Endothelial cell of umbilical vein (primary cell): ENCODE results near the gene OSBP2. TPM values are rescaled to one million over a fixed set of nuclear protein-coding genes. Genes with fewer than 3 reads are reported as not detected.

Source experiments
- BruUV-seq: library from RNA; stranded (reverse); fragments of 400-500 nt; replicated peaks from 2 replicates; lab custom pipeline; 2021; lab: Mats Ljungman, UMichigan
- CTCF ChIA-PET: fragments of 300-600, 350-600 bp; sonication (Branson Sonifier 250); formaldehyde crosslinking; loops from one replicate; lab custom pipeline; 2021; ENCODE audit warnings: antibody characterized with exemption, inconsistent platforms; lab: Charles Lee
- POLR2A ChIA-PET: fragments of 300-600, 350-600 bp; sonication (Branson Sonifier 250); formaldehyde crosslinking; loops from one replicate; lab custom pipeline; 2021; ENCODE audit warnings: antibody characterized with exemption, inconsistent platforms; lab: Charles Lee
- DNase-seq: peaks from one replicate; pipeline ENCODE4 v3.0.0-alpha.2; 2011; ENCODE audit warnings: low read depth, low spot score
- FAIRE-seq: peaks from 2 replicates; lab custom pipeline; 2011; peaks lifted over from hg19 to GRCh38; lab: Jason Lieb, UNC
- H2AFZ ChIP-seq: 2 replicates; pipeline ENCODE4 v1.6.0; 2012; ENCODE audit warnings: low read depth, low read length, control low read depth, inconsistent platforms
- H3K27ac ChIP-seq: 2 replicates; pipeline ENCODE4 v1.5.1; 2011; ENCODE audit warnings: low read depth, mild to moderate bottlenecking, control low read depth, low read length, moderate library complexity; ENCODE audit not compliant: insufficient read depth
- H3K27me3 ChIP-seq, 2 experiments: 2 replicates each; pipeline versions ENCODE4 v1.6.0 to v1.6.1; 2011; ENCODE audit warnings: low read length in 2 of 2, mixed read lengths in 1 of 2; ENCODE audit not compliant: control insufficient read depth in 2 of 2, insufficient read depth in 2 of 2
- H3K36me3 ChIP-seq, 2 experiments: 2 replicates in 1 of 2; 3 replicates in 1 of 2; pipeline ENCODE4 v1.5.1; 2011; ENCODE audit warnings: low read length in 2 of 2, mild to moderate bottlenecking in 1 of 2, moderate library complexity in 1 of 2; ENCODE audit not compliant: control insufficient read depth in 2 of 2, insufficient read depth in 2 of 2; ENCODE audit errors: extremely low read depth in 1 of 2
- H3K4me1 ChIP-seq: 3 replicates; pipeline ENCODE4 v1.5.1; 2011; ENCODE audit warnings: mild to moderate bottlenecking, low read length; ENCODE audit not compliant: control insufficient read depth, insufficient read depth; ENCODE audit errors: extremely low read depth
- H3K4me2 ChIP-seq: 2 replicates; pipeline ENCODE4 v1.6.1; 2011; ENCODE audit warnings: low read length, control low read depth, mixed read lengths; ENCODE audit not compliant: insufficient read depth
- H3K4me3 ChIP-seq, 3 experiments: fragments of 200-600 bp in 1 of 3; sonication (generic), shearing (Covaris generic) in 1 of 3; replicated peaks in 1 of 3; 2 replicates each; pipeline ENCODE4 v1.5.1; 2011 to 2016; ENCODE audit warnings: control low read depth in 3 of 3, low read length in 3 of 3, mild to moderate bottlenecking in 2 of 3, inconsistent platforms in 1 of 3, low read depth in 1 of 3, moderate library complexity in 1 of 3; ENCODE audit not compliant: insufficient read depth in 1 of 3
- H3K79me2 ChIP-seq: 2 replicates; pipeline ENCODE4 v1.6.0; 2012; ENCODE audit warnings: low read length, inconsistent platforms; ENCODE audit not compliant: control insufficient read depth, insufficient read depth
- H3K9ac ChIP-seq: replicated peaks from 2 replicates; pipeline ENCODE3; 2011; ENCODE audit warnings: low read length, control low read depth; ENCODE audit not compliant: insufficient read depth; ENCODE audit errors: extremely low read depth
- H3K9me1 ChIP-seq: replicated peaks from 3 replicates; pipeline ENCODE4 v1.6.0; 2011; ENCODE audit warnings: mild to moderate bottlenecking, low read length; ENCODE audit not compliant: control insufficient read depth, insufficient read depth; ENCODE audit errors: extremely low read depth
- H3K9me3 ChIP-seq: replicated peaks from 2 replicates; pipeline ENCODE4 v1.5.1; 2012; ENCODE audit warnings: low read length, inconsistent platforms; ENCODE audit not compliant: control insufficient read depth, insufficient read depth
- H4K20me1 ChIP-seq: replicated peaks from 2 replicates; pipeline ENCODE3; 2011; ENCODE audit warnings: mild to moderate bottlenecking, low read length; ENCODE audit not compliant: control insufficient read depth, insufficient read depth; ENCODE audit errors: extremely low read depth
- EZH2 ChIP-seq: IDR thresholded peaks from 2 replicates; pipeline ENCODE4 v1.6.1; 2012; ENCODE audit warnings: borderline replicate concordance, low read depth, mild to moderate bottlenecking, moderate library complexity, low read length, inconsistent platforms; ENCODE audit not compliant: severe bottlenecking
- FOS ChIP-seq: IDR thresholded peaks from 2 replicates; pipeline ENCODE4 v1.6.1; 2011; ENCODE audit warnings: mild to moderate bottlenecking, low read length, moderate library complexity, borderline replicate concordance; ENCODE audit not compliant: insufficient read depth
- GATA2 ChIP-seq: IDR thresholded peaks from 2 replicates; pipeline ENCODE4 v1.7.0; 2011; ENCODE audit warnings: low read depth, mild to moderate bottlenecking, moderate library complexity, mixed read lengths, low read length; ENCODE audit not compliant: insufficient read length, insufficient read depth
- JUN ChIP-seq: IDR thresholded peaks from 2 replicates; pipeline ENCODE4 v1.6.1; 2011; ENCODE audit warnings: borderline replicate concordance, low read depth; ENCODE audit not compliant: insufficient read length, insufficient read depth
- MYC ChIP-seq: IDR thresholded peaks from one replicate; pipeline ENCODE4 v1.6.1; 2011; ENCODE audit warnings: mild to moderate bottlenecking, low read depth, low read length
- POLR2A ChIP-seq: IDR thresholded peaks from 2 replicates; pipeline ENCODE4 v1.6.1; 2012; ENCODE audit warnings: low read depth, mild to moderate bottlenecking, control low read depth, low read length
- POLR2AphosphoS5 ChIP-seq: IDR thresholded peaks from 2 replicates; pipeline ENCODE4 v1.6.1; 2012; ENCODE audit warnings: low read depth, mild to moderate bottlenecking, control low read depth, low read length, moderate library complexity; ENCODE audit not compliant: insufficient read depth
- dilution Hi-C: fragments of 300-500 bp; cut with MboI; formaldehyde crosslinking; loops from one replicate; pipeline ENCODE4 v1.15.0; 2019; ENCODE audit warnings: low sequenced_read_pairs; ENCODE audit not compliant: extremely low pct_ligation_motif_present
- intact Hi-C: fragments of 100-400 bp; cut with micrococcal nuclease; formaldehyde crosslinking; loops from one replicate; pipeline ENCODE4 v1.10.0; 2022
- polyA plus RNA-seq, 4 experiments: library from polyadenylated mRNA; depleted of rRNA in 3 of 4; stranded (reverse) in 3 of 4; unstranded in 1 of 4; fragments of >200 nt; gene quantifications; 2 replicates each; pipeline versions ENCODE4 v1.2.1 to v1.2.3, GENCODE V29; 2011 to 2012; ENCODE audit warnings: missing spikeins in 1 of 4
- total RNA-seq: library from RNA; stranded (reverse); gene quantifications from 2 replicates; pipeline ENCODE4 v1.2.3, GENCODE V29; 2021
- TF ChIP-seq, protein P1 (sequence below), 2 donors: IDR thresholded peaks; 1 replicate in 1 of 2; 2 replicates in 1 of 2; pipeline ENCODE4 v1.5.1; 2011; ENCODE audit warnings: low read length in 2 of 2, mild to moderate bottlenecking in 2 of 2, moderate library complexity in 2 of 2, control low read depth in 1 of 2, inconsistent platforms in 1 of 2, low read depth in 1 of 2; ENCODE audit not compliant: insufficient read depth in 1 of 2; ENCODE audit errors: extremely low read depth in 1 of 2
- TF ChIP-seq, protein P2 (sequence below): IDR thresholded peaks from 2 replicates; pipeline ENCODE4 v1.6.1; 2011; ENCODE audit not compliant: insufficient read depth, insufficient read length

OSBP2 gene
- total and polyA plus RNA-seq, 2 donors (not counting 3 experiments of a cell fraction or from before 2014, with no cell fraction given), result 4.1 to 7.5 TPM

DNA sequence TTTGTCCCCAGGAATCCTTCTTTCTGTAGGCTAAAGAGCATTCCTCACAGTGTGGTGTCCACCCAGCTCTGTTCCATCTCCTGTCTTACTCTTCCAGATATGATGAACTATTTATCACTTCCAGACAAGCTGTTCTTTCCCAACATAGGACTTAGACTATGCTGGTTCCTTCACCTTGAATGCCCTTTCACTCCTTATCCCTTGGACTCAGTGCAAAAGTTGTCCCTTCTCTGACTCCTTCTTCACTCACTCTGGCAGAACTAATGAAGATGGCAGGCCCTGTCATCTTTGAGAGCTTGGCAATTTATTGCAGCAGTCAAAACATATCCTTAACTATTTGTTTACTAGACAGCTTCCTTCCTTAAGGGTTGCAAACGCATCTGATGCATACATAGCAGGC lies 3.5 kb upstream of the OSBP2 start:
- Histone ChIP-seq H3K27ac (no peak overlapping the region), H3K79me2 (no peaks in the 10 kb centered on the region), H3K4me3 (no peak overlapping the region), H3K9me3 (no peaks in the 10 kb centered on the region), H3K36me3 (no peaks in the 10 kb centered on the region), H3K4me2 (no peak overlapping the region), H3K27me3 (no peaks in the 10 kb centered on the region), H2AFZ (no peak overlapping the region), H3K4me1 (peaks cover 9% of the 10 kb centered on the region), H3K9ac (no peak overlapping the region), H4K20me1 (no peaks in the 10 kb centered on the region), H3K9me1 (no peaks in the 10 kb centered on the region)
- dilution Hi-C loops (loop anchor here (10.0 kb wide), 1 partner anchor 244 kb away; no protein-coding TSS in a partner anchor), intact Hi-C loops (no loop called here)
- FAIRE-seq (no peak), DNase-seq (no peak)
- ChIA-PET POLR2A (interaction anchor here (0.6 kb wide), 1 partner anchor 46 kb away, joined by 4 read pairs; no protein-coding TSS in a partner anchor), CTCF (interaction anchor here (0.9 to 3.7 kb wide), 4 partner anchors 13 to 64 kb away, joined by 3 to 23 read pairs (median 6); partner anchors contain the start of gene SLC35E4)
- BruUV-seq, result no TSS peak
- TF ChIP-seq JUN (no peak), GATA2 (no peak), EZH2 (no peak), POLR2AphosphoS5 (no peak), POLR2A (no peak), MYC (no peak), FOS (no peak)
- TF ChIP-seq, protein P1, sequence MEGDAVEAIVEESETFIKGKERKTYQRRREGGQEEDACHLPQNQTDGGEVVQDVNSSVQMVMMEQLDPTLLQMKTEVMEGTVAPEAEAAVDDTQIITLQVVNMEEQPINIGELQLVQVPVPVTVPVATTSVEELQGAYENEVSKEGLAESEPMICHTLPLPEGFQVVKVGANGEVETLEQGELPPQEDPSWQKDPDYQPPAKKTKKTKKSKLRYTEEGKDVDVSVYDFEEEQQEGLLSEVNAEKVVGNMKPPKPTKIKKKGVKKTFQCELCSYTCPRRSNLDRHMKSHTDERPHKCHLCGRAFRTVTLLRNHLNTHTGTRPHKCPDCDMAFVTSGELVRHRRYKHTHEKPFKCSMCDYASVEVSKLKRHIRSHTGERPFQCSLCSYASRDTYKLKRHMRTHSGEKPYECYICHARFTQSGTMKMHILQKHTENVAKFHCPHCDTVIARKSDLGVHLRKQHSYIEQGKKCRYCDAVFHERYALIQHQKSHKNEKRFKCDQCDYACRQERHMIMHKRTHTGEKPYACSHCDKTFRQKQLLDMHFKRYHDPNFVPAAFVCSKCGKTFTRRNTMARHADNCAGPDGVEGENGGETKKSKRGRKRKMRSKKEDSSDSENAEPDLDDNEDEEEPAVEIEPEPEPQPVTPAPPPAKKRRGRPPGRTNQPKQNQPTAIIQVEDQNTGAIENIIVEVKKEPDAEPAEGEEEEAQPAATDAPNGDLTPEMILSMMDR (IDR thresholded peaks at IDR 0.05; ENCODE audit: extremely low read depth in 1 of 2, insufficient read depth in 1 of 2, low read depth in 1 of 2, low read length in 2 of 2), result no peak
- TF ChIP-seq, protein P2, sequence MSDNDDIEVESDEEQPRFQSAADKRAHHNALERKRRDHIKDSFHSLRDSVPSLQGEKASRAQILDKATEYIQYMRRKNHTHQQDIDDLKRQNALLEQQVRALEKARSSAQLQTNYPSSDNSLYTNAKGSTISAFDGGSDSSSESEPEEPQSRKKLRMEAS, result no peak
